HG03432 (cell line): Measurements from ENCODE around the gene ROPN1.
"Not testable (repeated sequence)": the region's sequence is repeated elsewhere in the genome, so short reads cannot be mapped to it uniquely, and the experiment has no call there.

Experiments used
- ATAC-seq: cut with Tn5 transposase; IDR thresholded peaks from one replicate; pipeline ENCODE4 v1.9.1; 2021; ENCODE audit warnings: mild to moderate bottlenecking, moderate library complexity; ENCODE audit not compliant: unreplicated experiment

The ROPN1 gene

DNA sequence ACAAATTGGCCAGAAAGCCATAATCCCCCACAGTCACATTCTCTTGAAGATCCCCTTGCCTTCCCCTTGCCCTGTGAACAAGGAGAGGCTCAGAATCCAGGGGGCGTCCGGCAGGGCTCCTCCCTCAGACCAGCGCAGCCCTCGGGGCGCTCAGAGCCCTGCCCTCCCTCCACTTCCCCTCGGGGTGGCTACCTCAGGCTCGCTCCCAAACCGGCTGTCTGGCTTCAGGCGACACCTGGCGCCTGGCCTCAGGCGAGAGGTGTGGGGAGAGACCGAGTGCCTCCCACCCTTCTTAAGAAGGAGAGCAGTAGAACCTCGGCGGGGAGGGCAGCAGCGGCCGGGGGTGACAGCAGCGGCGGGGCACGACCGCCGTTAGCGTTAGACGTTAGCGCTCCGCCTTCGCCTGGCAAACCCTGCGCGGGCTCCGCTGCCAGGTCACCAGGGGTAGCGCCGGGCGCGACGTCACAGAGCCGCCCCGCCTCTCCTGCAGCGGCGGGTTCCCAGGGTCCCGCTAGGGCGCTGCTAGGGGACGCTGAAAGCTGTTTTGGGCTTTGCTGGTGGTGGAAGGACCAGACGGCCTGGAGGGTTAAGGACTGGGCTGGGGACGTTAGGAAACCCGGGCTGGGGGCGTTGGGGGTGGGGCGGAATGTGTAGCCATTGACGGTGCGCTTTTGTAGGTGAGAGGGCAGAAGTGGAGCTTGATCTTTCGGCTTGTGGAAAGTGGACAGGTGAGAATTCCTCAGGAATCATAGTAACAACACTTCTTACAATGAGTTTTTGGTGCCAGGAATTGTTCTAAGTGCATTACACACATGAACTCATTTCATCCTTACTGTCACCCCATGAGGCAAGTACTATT is at the start of gene ROPN1:
TSS of gene ROPN1 (minus strand) at position 395 of the 859 bp plus-strand sequence. CDS start 11,643 bp downstream, outside the sequence.
- ATAC-seq = not testable (repeated sequence)

DNA sequence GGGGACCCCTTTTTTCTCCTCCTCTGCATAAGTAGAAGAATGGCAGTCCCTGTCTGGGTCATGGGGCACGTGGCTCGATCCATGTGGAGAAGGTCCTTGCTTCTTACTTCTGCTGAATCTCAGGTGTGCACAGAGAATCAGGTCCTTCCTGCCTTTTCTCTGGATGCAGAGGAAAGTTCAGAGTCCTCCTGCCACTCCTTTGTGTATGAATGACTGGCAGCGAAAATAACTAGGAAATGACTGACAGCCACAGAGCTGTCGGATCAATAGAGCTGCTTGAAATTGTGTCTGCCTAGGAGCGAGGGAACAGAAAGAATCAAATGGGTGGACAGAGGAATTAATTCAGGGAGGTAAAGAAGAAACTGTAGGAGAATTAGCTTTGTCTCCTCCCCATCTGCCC is 49.6 kb upstream of the ROPN1 start:
- no peak for ATAC-seq

- ATAC-seq = no peak
Measured at GRCh38 chr3:124037326-124037725, 45.4 kb upstream of the ROPN1 start.

GRCh38 chr3:124036214-124036613 is 44.3 kb upstream of the ROPN1 start:
- ATAC-seq = not testable (repeated sequence)

DNA sequence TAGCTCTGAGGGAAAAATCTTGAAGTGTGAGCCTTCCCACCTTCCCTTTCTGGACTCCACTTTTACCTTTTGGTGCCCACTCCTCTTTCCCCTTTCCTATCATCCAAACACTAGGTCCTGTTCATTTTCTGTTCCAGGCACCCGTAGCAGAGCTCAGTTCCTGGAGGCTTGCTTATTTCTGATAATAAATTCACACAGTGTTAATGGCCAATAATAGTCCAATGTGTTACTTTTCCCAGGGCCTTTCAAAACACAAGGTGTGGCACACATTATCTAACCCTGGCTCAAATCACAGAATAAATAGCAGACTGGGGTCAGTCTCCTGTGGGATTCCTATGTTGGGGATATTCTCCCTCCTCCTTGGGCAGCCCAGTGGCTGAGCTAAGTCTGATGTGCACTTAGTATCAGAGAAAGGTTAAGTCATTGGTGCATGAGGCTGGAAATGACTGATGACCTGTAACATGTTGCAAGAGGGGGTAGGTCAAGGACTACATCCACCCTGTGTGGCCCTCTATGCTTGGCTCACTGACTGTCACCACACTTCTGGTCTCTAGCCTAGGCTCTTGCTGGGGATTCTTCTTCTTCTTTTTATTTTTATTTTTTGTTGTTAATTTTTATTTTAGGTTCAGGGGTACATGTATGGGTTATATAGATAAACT is 43.7 kb upstream of the ROPN1 start:
- ATAC-seq = no peak

- no peak for ATAC-seq
Measured at GRCh38 chr3:124034844-124035152, 42.9 kb upstream of the ROPN1 start.

- no peak for ATAC-seq
Measured at GRCh38 chr3:124034016-124034843, 42.3 kb upstream of the ROPN1 start.

- ATAC-seq = peak; percentile 28
Measured at GRCh38 chr3:124033360-124034015, 41.6 kb upstream of the ROPN1 start, which contains the start of gene KALRN. TSS of gene KALRN (plus strand) at chr3:124033369.

DNA sequence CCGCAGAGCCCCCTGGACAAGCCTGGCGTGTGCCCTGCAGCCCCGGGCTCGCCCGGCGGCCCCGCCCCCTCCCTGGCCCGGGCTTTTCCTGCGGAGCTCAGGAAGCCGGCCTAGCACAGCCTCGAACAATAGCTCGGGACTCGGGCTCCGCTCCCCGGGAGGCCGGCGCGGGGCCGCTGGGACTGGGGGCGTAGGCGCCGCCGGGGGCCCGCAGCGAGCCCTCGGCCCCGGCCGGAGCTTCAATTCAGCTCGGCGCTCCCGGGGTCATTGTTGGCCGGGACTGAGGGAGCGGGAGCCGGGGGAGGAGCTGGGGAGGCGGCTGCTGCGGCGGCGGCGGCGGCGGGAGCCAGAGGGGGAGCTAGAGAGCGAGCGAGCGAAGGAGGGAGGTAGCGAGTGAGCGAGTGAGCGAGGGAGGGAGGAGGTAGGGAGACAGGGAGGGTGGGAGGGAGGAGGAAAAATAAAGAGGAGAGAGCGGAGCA is 41.0 kb upstream of the ROPN1 start:
- peak; percentile 95 for ATAC-seq

DNA sequence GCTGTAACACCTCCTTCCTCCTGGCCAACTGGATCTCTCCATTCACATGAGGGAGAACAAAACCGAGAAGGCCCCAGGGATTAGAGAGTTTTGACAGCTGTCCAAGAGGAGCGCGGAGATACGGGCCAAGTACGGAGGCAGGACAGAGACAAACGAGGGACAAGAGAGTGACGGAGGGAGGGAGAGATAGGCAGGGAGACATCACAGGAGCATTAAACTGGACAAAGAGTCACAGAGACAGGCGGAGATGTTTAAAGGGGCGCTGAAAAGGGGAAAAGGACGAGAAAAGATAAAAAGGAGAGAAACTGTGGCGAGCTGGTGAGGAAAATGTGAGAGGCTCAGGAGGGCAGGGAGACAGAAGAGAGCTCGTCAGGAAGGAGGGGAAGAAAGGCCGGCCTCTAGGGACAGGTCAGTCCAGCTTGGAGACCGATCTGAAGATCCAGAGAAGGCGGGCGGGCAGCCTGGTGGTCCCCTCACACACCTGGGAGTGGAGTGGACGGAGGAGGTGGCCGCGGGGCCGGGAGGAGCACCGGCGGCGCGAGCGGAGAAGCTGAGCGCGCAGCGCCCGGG is 40.5 kb upstream of the ROPN1 start:
- no peak for ATAC-seq

- no peak for ATAC-seq
Measured at GRCh38 chr3:124026516-124026915, 34.6 kb upstream of the ROPN1 start.

DNA sequence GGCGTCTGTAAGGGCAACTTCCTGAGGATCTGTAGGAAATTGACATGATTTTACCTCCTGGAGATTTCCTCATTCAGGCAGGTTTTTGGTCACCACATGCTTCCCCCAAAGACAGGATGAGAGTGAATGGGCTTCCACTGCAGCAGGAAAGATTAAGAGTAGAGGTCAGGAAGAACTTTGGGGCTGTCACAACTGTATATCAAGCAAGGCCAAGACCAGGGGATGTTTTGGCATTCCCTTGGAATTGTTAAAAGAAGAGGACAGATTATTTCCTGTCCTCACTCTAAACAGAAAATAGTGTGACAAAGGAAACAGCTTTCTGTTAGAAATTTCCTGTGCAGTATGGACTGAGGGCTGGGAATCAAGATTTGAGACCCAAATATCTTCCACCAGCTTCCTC is 31.6 kb upstream of the ROPN1 start:
- ATAC-seq = not testable (repeated sequence)

- ATAC-seq = no peak
Measured at GRCh38 chr3:124019291-124019690, 27.4 kb upstream of the ROPN1 start.

GRCh38 chr3:124017502-124017901 is 25.6 kb upstream of the ROPN1 start:
- not testable (repeated sequence) for ATAC-seq

DNA sequence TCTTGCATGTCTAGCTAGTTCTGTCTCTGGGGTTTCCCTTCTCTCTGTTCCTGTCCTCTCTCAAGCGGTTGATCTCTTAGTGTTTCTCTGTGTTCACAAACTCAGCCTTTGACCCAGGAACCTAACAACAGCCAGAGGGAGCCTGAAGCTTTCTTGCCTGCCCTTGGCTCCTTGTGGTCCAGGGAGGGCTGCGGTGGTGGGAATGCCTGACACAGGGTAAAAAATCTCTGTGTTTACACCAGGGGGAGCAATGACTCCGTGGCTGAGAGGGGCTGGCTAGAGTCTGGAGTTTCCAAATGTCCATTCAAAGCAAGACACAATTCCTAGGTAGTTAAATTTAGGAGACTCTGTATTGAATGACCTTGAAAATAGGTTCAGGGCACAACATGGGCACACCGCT is 24.6 kb upstream of the ROPN1 start:
- ATAC-seq = not testable (repeated sequence)

GRCh38 chr3:124014366-124014942 is 22.5 kb upstream of the ROPN1 start:
- no peak for ATAC-seq

DNA sequence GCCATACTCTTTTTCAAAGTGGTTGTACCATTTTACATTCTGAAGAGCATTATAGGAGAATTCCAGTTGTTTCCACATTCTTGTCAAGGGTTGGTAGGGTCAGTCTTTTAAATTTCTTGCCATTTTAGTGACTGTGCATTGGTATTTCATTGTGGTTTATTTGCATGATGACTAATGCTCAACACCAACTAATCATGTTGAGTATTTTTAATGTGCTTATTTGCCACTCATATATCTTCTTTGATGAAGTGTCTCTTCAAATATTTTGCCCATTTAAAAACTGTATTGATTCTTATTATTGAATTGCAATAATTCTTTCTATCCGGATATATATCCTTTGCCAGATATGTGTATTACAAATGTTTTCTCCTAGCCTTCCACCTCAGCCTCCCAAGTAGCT is 16.4 kb upstream of the ROPN1 start:
- ATAC-seq = not testable (repeated sequence)

DNA sequence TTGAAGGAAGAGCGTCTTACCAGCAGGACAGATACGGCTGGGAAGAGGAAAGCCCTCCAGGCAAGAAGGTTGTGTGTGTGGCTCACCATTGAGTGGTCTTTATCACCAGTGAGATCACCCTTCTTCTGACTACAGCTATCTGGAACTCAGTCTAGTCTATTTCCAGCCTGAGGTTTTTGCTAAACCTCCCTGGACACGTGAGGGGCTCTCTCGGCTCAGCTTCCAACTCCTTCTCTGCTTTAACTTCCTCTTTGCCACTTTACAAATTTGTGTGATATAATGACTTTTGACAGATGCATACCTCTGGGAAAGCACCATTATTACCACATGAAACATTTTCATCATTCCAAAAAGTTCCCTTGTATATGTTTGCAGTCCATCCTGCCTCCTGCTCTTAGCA is 15.3 kb upstream of the ROPN1 start:
- ATAC-seq = no peak

- not testable (repeated sequence) for ATAC-seq
Measured at GRCh38 chr3:124002405-124003079, 10.6 kb upstream of the ROPN1 start.
